ENCODE data around the gene MLEC. TPM values are rescaled to one million over a fixed set of nuclear protein-coding genes. Genes with fewer than 3 reads are reported as not detected.

MLEC gene
- total RNA-seq, 3 donors from 2014 or later, result 166 to 281 (median 272) TPM

GRCh38 chr12:120696626-120697025 lies 9.7 kb downstream of the MLEC start:
- peak; percentile 84 for ATAC-seq
- TF ChIP-seq, protein P1, sequence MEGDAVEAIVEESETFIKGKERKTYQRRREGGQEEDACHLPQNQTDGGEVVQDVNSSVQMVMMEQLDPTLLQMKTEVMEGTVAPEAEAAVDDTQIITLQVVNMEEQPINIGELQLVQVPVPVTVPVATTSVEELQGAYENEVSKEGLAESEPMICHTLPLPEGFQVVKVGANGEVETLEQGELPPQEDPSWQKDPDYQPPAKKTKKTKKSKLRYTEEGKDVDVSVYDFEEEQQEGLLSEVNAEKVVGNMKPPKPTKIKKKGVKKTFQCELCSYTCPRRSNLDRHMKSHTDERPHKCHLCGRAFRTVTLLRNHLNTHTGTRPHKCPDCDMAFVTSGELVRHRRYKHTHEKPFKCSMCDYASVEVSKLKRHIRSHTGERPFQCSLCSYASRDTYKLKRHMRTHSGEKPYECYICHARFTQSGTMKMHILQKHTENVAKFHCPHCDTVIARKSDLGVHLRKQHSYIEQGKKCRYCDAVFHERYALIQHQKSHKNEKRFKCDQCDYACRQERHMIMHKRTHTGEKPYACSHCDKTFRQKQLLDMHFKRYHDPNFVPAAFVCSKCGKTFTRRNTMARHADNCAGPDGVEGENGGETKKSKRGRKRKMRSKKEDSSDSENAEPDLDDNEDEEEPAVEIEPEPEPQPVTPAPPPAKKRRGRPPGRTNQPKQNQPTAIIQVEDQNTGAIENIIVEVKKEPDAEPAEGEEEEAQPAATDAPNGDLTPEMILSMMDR (IDR thresholded peaks at IDR 0.05), result no peak
- H3K9me3 ChIP-seq, result no peaks in the 10 kb centered on the region
- peaks cover 18% of the 10 kb centered on the region for H3K4me1 ChIP-seq (ENCODE audit: low read depth)
- DNase-seq, result no peak
- H3K4me3 ChIP-seq, result no peak overlapping the region
- H3K36me3 ChIP-seq (ENCODE audit: low read depth), result no peaks in the 10 kb centered on the region
- intact Hi-C loops (cut with DNase I, micrococcal nuclease), result no loop called here

DNA sequence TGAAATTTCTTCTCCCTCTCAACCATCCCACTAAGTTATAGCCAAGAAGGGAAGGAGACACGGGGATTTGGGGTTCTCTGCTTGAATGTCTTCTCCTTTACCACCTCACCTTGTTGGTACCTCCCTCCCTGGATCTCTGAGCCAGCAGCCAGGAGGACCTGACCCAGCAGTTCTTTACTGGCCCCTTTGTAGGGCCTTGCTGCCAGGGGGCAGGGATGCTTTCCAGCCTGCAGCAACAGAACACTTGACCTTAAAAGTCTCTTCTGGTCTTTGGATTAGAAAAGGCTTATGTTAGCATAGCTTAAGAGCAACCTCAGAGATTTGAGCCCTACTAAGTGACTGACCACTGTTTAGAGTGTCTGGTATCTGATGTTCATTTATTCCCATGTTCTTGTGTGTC lies 10.4 kb downstream of the MLEC start:
- intact Hi-C loops (cut with DNase I, micrococcal nuclease), result no loop called here
- Histone ChIP-seq H3K9me3 (no peaks in the 10 kb centered on the region), H3K36me3 (ENCODE audit: low read depth) (no peaks in the 10 kb centered on the region), H3K4me1 (ENCODE audit: low read depth) (peaks cover 11% of the 10 kb centered on the region), H3K4me3 (no peak overlapping the region)
- TF ChIP-seq, protein P1 (IDR thresholded peaks at IDR 0.05), result no peak
- no peak for DNase-seq
- no peak for ATAC-seq

- no peaks in the 10 kb centered on the region for H3K36me3 ChIP-seq (ENCODE audit: low read depth)
- H3K9me3 ChIP-seq, result no peaks in the 10 kb centered on the region
- DNase-seq, result no peak
- H3K4me1 ChIP-seq (ENCODE audit: low read depth), result no peaks in the 10 kb centered on the region
- TF ChIP-seq, protein P1 (IDR thresholded peaks at IDR 0.05), result no peak
- no peak overlapping the region for H3K4me3 ChIP-seq
- intact Hi-C loops (cut with DNase I, micrococcal nuclease), result no loop called here
- ATAC-seq, result no peak
Measured at GRCh38 chr12:120698665-120699064, 11.7 kb downstream of the MLEC start.

GRCh38 chr12:120699553-120699952 lies 12.6 kb downstream of the MLEC start:
- DNase-seq, result no peak
- intact Hi-C loops (cut with DNase I, micrococcal nuclease), result no loop called here
- TF ChIP-seq, protein P1 (IDR thresholded peaks at IDR 0.05), result no peak
- Histone ChIP-seq H3K4me1 (ENCODE audit: low read depth) (no peaks in the 10 kb centered on the region), H3K4me3 (no peak overlapping the region), H3K9me3 (no peaks in the 10 kb centered on the region), H3K36me3 (ENCODE audit: low read depth) (no peaks in the 10 kb centered on the region)
- ATAC-seq, result no peak

DNA sequence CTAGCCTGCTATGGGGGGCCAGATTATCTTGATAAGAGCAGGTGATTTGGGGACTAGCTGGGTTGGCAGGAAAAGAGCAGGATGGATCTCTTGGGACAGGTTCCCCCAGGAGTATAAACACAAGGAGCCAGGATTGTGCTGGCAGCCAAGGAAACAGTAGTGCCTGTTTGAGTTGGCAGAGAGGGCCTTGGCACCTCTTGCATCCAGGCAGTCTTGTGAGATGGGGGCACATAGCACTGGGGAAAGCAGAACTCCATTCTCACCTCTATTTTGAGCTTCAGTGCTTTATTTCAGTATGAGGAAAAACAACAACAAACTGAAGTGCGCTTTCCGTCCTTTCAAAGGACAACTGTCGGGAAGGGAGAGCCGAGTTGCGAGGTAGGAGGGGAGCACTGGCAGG lies 13.9 kb downstream of the MLEC start:
- Histone ChIP-seq H3K9me3 (no peaks in the 10 kb centered on the region), H3K4me3 (no peak overlapping the region), H3K4me1 (ENCODE audit: low read depth) (no peaks in the 10 kb centered on the region), H3K36me3 (ENCODE audit: low read depth) (no peaks in the 10 kb centered on the region)
- intact Hi-C loops (cut with DNase I, micrococcal nuclease), result loop anchor here in 1 of 2 donors (10.0 kb wide), 1 partner anchor 56 kb away; the partner anchor contains the start of gene CABP1
- DNase-seq, result no peak
- TF ChIP-seq, protein P1 (IDR thresholded peaks at IDR 0.05), result no peak
- ATAC-seq, result no peak

- ATAC-seq, result peak; percentile 45
- DNase-seq, result peak in 1 of 3 donors; percentile 58
- Histone ChIP-seq H3K36me3 (ENCODE audit: low read depth) (no peaks in the 10 kb centered on the region), H3K4me3 (no peak overlapping the region), H3K9me3 (no peaks in the 10 kb centered on the region), H3K4me1 (ENCODE audit: low read depth) (no peaks in the 10 kb centered on the region)
- intact Hi-C loops (cut with DNase I, micrococcal nuclease), result loop anchor here in 1 of 2 donors (10.0 kb wide), 1 partner anchor 58 kb away; the partner anchor contains the start of gene CABP1
- TF ChIP-seq, protein P1 (IDR thresholded peaks at IDR 0.05), result no peak
Measured at GRCh38 chr12:120702637-120703036, 15.7 kb downstream of the MLEC start.
